Stimulated activated CD8-positive, alpha-beta memory T cell treated with anti-CD3 and anti-CD28 coated beads, Interleukin-7, amount 100 ng/mL, for 24 hours (primary cell): ENCODE data around the gene ODAD4.

ENCODE experiments used
- DNase-seq: peaks from one replicate; pipeline ENCODE4 v3.0.0-alpha.2; 2020; ENCODE audit warnings: low read depth

The ODAD4 gene

GRCh38 chr17:41941168-41941567, 10.8 kb downstream of the ODAD4 start:
- no peak for DNase-seq

GRCh38 chr17:41942626-41943373, 12.4 kb downstream of the ODAD4 start:
- DNase-seq = no peak

- DNase-seq = no peak
These were observed 13.1 kb downstream of the ODAD4 start for GRCh38 chr17:41943492-41943891.

- no peak for DNase-seq
These were observed 14.5 kb downstream of the ODAD4 start for GRCh38 chr17:41944943-41945342.

- no peak for DNase-seq
These were observed 18.5 kb downstream of the ODAD4 start for GRCh38 chr17:41948762-41949460.

- DNase-seq = no peak
These were observed 26.1 kb downstream of the ODAD4 start for GRCh38 chr17:41956522-41956921.

GRCh38 chr17:41957031-41957868, 26.8 kb downstream of the ODAD4 start:
- DNase-seq = no peak

GRCh38 chr17:41957869-41958439, 27.5 kb downstream of the ODAD4 start:
- DNase-seq = no peak

- no peak for DNase-seq
These were observed 28.6 kb downstream of the ODAD4 start for GRCh38 chr17:41959030-41959335.

- DNase-seq = no peak
These were observed 29.1 kb downstream of the ODAD4 start for GRCh38 chr17:41959336-41960095.

- no peak for DNase-seq
These were observed 31.7 kb downstream of the ODAD4 start for GRCh38 chr17:41962111-41962510.

GRCh38 chr17:41962768-41963434, 32.5 kb downstream of the ODAD4 start:
- DNase-seq = peak; percentile 43

- peak; percentile 35 for DNase-seq
These were observed 35.5 kb downstream of the ODAD4 start for GRCh38 chr17:41965694-41966462.

GRCh38 chr17:41966463-41967140, 36.2 kb downstream of the ODAD4 start, which contains the start of gene CNP:
TSS of gene CNP (plus strand) at chr17:41966795. CDS start at chr17:41966885, 90 bp downstream.
- peak; percentile 80 for DNase-seq

- no peak for DNase-seq
These were observed 36.9 kb downstream of the ODAD4 start for GRCh38 chr17:41967141-41967920.

- DNase-seq = no peak
These were observed 37.6 kb downstream of the ODAD4 start for GRCh38 chr17:41967921-41968578.

- DNase-seq = no peak
These were observed 38.3 kb downstream of the ODAD4 start for GRCh38 chr17:41968676-41969075.

- DNase-seq = no peak
These were observed 40.5 kb downstream of the ODAD4 start for GRCh38 chr17:41970901-41971331.
